CD4-positive, alpha-beta T cell treated with Interleukin-15 for 4 hours (primary cell): ENCODE results near the gene ALB.

Source experiments
- DNase-seq: peaks from one replicate; pipeline ENCODE4 v3.0.0-alpha.2; 2020; ENCODE audit warnings: low spot score

ALB gene

DNA sequence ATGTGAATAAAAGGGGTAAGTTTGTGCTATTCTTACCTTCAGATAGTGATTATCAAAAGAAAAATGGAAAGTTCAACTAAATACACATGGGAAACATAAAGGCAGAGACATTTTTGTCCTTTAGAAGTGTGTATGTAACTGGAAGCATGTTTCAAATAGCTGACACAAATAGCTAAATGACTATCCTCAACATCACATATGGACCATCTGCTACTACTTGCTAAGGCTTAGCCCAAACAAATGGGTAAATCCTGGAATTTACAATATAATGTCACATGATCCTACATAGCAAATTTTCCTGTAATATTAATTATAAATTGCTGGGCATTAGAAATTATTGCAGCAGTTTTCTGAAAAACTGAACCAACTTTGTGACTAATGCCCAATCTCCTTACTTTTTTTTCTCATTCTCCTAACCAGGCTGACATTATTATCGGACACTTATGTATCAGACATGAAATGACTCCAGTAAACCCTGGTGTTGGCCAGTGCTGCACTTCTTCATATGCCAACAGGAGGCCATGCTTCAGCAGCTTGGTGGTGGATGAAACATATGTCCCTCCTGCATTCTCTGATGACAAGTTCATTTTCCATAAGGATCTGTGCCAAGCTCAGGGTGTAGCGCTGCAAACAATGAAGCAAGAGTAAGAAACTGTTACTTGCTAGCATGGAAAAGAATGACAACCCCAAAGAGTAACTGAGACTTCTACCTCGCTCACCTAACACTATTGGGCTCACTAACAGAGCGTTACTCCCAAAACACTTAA lies 48.1 kb downstream of the ALB start:
- DNase-seq: no peak

DNA sequence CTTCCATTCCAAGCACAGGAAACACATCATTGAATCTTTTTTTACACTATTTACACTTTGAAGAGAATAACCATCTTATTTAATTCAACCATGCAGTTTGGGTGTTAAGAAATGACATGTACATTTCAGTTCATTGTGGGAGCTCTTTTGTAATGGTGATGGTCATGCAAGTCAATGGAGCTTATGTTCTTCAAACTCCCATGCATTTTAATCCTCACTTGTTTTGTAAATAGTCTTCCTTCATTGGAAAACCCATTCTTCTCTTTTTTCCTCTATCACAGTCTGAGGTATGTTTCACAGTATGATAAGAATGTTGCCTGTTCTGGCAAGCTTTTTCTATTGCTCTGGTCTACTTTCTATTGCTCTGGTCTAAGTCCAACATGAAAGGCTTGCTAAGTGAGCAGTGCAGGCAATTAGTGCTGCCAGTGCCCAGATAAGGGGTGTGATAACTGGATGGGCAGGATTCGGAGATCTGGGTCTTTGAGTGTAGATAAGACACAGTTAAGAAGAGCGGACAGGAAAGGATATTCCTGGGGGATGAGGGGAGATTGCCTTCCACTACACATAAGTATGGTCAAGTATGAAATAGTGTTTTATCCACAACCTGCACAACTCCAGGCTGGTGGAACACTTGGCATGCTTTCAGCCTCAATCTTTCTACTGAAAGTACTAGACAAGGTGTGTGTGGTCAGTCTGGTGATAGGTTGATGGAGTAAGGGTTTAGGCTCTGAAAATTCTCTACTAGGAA lies 49.0 kb downstream of the ALB start:
- DNase-seq: no peak

DNA sequence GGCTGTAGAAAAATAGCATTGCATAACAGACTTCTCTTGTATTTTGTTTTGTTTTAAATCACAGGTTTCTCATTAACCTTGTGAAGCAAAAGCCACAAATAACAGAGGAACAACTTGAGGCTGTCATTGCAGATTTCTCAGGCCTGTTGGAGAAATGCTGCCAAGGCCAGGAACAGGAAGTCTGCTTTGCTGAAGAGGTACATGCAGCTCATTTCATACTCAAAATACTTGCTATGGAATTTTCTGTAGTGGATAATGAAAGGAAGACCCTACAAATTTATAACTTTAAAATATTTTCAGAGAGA lies 49.6 kb downstream of the ALB start:
- no peak for DNase-seq

DNA sequence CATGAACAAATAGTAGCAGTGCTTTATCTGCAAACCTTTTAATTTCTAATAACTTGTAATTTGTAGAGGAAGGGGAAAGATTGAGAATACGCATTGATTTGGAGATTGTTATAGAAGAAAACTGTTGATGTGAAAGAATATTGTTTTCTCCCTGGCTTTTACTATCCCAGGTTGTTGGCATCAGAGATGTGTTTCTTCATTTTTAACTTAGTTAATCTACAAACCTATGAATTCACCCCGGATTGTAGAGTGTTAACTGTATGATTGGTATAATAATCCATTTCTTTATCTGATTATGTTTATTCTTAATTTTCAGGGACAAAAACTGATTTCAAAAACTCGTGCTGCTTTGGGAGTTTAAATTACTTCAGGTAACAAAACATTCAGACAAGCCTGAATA lies 50.8 kb downstream of the ALB start:
- DNase-seq: no peak

DNA sequence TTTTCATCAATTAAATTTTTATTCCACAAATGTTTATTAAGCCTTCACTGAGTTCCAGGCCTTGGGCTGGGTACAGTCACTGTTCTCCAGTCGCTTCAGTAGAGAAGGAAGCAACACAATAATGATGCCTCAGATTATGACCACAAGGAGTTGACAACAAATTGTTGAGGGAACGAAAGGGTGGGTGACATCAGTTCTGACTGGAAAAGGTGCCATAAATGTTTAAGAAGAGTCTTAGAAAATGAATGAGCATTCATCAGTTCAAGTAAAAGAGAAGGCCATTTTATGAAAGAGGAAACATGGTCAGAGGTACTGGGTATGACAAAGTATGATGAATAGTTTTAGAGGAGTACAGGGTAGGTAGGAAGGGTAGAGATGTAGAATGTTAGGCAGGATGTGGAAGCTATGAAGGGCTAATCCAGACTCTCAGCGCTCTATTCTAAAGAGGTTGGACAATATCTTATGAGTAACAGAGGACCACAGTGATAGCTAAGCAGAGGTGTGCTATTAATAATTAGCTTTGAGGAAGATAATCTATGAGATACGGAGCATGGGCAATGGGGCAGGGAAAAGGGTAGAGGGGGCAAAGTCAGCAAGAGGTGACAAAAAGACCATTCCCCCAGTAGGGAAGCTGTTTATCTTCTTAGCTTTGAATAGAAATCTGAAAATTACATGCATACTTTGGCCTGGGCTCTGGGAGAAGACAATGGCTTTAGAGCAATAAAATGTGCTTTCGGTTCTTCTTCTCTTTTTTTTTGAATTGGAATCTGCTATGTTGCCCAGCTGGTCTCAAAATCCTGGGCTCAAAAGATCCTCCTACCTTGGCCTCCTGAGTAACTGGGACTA lies 52.3 kb downstream of the ALB start:
- no peak for DNase-seq

DNA sequence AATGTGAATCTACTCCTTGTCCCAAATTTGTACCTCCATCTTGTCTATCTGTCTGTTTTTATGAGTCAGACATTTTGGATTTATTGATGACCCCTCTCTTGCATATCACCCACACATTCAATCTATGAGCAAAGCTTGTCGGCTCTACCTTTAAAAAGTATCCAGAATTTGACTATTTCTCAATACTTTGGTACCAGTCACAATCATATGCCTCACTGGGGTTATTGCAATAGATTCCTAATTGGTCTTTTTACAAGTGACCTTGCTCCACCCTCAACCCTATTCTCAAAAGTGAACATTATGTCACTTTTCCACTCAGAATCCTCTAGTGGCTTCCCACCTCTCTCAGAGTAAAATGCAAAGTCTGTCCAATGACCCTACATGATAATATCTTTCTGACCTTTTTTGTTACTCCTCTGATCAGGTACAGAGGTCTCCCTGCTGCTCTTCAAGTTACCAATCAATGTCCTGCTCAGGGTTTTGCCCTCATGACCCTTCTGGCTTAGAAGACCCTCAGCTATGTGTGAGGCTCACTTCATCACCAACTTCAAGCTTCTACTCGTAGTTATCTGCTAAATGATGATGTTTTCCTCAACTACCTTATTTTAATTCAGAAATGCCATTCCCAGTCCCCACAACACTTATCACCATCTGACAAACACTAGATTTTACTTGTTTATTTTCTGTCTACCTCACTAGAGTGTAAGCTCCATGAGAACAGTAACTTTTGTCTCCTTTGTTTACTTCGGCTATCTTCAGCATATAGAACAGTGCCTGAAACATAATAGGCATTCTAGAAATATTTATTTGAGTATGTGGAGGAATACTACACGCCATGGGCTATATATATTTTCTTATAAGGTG lies 54.3 kb downstream of the ALB start:
- no peak for DNase-seq

DNA sequence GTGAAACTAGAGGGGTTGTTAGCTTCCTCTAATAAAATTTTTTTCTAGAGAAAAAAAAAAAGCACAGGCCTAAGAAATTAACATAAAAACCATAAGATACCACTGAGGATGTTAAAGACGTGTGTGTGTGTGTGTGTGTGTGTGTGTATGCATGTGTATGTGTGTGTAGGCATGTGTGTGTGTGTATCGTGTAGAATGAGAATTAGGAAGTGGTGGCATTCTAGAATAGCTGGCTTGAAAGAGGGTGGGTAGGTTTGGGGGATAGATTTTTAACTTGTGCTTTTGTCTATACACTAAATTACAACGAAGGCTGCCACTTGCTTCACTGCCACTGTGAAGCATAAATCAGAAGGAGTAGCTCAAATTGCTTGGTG lies 54.9 kb downstream of the ALB start:
- DNase-seq: no peak

DNA sequence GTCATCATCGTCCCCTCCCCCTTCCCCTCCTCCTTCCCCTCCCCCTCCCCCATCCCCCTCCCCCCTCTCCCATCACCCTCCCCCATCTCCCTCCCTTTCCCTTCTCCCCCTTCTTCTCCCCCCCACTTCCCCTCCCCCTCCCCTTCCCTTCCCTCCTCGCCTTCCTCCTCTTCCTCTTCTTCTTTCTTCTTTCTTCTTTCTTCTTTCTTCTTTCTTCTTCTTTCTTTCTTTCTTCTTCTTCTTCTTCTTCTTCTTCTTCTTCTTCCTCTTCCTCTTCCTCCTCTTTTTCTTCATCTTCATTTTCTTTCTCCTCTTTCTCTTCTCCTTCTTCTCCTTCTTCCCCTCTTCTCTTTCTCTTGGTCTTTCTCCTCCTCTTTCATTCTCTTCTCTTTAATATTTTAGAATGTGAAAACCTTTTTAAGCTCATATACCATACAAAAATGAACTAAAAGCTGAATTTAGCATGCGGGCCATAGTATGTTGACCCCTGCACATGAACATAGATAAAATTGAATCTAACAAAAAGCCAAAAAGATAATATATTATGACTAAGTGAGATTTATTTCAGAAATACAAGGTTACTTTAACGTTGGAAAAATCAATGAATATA lies 56.9 kb downstream of the ALB start:
- no peak for DNase-seq

DNA sequence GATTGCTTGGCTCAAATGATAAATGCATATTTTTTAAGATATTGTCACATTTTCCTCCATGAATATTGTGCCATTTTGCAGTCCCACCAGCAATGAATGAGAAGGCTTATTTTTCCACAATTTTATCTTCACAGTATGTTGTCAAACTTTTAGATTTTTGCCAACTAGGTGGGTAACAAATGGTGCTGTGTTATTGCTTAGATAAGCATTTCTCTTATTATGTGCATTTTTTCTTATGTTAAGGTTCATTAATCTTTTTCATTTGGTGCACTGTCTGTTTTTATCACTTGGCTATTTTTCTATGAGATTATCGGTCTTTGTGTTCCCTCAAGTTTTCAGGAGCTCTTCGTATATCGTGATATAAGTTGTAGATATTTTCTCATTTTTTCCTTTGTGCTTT lies 64.1 kb downstream of the ALB start:
- no peak for DNase-seq

DNA sequence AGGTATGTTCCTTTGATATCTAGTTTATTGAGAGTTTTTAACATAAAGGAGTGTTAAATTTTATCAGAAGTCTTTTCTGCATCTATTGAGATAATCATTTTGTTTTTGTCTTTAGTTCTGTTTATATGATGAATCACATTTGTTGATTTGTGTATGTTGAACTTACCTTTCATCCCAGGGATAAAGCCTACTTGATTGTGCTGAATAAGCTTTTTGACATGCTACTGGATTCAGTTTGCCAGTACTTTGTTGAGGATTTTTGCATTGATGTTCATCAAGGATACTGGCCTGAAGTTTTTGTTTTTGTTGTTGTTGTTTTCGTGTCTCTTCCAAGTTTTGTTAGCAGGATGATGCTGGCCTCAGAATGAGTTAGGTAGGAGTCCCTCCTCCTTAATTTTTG lies 66.6 kb downstream of the ALB start:
- DNase-seq: no peak
